HS-27A (cell line): ENCODE data around the gene DGCR8.
"Not testable (repeated sequence)": the region's sequence is repeated elsewhere in the genome, so short reads cannot be mapped to it uniquely, and the experiment has no call there.

Experiments used
- DNase-seq: peaks from one replicate; pipeline ENCODE4 v3.0.0-alpha.2; 2012; ENCODE audit warnings: low read depth, missing footprints

DGCR8 gene

DNA sequence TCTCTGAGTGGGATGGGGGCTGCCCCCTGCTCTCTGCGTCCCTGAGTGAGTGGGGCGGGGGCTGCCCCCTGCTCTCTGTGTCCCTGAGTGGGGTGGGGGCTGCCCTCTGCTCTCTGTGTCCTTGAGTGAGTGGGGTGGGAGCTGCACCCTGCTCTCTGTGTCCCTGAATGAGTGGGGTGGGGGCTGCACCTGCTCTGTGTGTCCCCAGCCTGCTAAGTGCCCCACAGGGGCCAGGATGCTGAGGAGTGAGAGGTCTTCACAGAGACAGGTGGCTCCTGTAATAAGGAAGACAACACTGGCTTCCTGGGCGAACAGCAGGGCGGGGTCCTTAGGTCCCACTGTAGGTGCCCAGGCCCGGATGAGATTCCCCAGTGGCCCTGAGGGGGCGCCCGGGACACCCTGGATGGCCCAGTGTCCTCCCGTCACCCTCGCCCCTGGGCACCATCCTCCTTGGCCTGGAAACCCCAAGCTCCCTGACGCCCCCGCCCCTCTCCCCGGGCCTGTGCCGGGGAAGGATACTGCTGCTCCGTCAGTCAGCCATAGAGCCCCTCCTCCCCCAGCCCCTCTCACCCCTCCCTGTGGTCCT lies 74.7 kb downstream of the DGCR8 start:
- no peak for DNase-seq

DNA sequence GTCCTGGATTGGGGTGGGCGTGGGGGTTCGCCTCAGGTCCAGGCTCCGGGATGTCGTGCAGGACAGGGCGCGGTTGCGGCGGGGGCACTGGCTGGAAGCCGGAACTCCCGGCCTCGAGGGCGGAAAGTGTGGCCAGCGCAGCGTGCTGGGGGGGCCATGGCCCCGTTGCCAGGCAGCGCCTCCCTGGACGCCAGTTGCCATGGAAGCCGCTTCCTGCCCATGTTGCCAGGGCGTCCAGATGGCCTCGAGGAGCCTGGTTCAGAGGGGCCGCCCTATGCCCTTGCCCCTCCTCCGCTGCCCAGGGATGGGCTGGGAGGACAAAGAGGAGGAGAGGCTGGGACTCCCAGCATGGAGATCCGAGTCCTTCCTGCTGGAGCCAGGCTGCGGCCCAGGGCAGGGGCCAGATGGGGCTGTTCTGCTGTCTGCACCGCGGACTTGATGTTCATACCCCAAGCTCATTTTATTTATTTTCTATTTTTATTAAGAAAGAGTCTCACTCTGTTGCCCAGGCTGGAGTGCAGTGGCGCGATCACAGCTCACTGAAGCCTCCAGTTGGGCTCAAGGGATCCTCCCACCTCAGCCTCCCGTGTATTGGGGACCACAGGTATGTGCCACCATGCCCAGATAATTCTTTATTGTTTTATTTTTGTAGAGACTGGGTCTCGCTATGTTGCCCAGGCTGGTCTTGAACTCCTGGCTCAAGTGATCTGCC lies 75.4 kb downstream of the DGCR8 start:
- DNase-seq: no peak

GRCh38 chr22:20156042-20156389 lies 76.0 kb downstream of the DGCR8 start:
- DNase-seq: no peak

- DNase-seq: peak; percentile 34
Measured at GRCh38 chr22:20156611-20157429, 76.8 kb downstream of the DGCR8 start.

DNA sequence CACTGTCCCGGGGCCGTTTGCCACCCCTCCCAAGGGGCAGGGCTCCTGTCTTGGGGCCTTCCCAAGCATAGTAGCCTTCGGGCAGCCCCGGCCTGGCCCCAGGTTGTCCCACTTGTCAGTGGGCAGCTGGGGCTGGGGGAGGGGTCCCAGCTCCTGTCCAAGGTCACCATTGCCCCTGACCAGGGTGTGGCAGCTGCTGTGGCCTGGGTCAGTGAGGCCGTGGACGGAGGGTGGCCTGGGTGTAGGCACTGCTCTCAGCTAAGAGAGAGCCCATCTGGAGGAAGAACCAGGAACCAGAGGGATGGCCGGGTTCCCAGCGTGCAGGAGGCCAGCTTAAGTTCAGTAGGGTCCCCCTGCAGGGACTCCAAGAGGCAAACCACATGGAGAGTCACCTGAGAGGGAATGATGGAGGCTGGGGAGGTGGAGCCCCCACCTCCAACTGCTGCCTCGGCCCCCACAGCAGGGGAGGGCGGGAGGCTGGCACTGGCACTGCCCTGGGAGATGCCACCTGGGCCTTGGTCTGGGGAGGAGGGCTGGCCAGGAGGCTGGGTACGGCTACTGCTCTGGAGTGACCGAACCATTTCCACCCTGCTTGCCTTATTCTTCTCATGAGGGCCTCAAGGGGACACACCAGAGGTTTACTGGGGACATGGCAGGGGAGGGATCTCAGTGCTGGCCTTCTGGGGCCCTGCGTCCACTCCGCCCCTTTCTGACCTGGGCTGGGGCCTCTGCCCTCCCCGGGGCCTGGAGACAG lies 77.6 kb downstream of the DGCR8 start:
- no peak for DNase-seq

DNA sequence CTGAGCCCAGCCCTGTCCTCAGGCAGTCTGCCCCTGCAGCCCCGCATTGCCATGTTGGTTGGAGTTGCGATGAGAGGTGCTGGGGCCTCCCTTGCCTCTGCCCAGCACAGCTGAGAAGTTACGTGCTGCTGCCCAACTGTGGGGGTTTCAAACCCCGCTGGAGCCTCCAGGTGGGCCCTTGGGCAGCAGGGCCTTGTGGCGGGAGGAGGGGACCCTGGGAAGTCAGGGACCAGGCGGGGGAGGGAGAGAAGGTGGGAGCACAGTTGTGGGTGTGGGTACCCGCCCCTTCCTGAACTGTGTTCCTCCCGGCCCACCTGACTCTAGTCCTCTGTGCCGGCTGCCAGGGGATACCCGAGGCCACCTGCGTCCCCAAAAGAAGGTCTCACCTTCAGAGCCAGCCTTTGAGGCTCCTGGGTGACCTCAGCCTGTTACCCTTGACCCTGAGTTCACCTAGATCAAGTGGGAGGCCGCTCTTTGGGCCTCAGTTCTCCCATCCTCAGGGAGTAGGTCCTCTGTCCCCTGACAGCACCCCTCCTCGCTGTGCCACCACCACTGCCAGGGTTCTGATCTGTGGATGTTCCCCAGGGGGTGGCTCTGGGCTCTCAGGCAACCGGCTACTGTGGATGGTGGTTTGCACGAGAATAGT lies 78.5 kb downstream of the DGCR8 start:
- no peak for DNase-seq

DNA sequence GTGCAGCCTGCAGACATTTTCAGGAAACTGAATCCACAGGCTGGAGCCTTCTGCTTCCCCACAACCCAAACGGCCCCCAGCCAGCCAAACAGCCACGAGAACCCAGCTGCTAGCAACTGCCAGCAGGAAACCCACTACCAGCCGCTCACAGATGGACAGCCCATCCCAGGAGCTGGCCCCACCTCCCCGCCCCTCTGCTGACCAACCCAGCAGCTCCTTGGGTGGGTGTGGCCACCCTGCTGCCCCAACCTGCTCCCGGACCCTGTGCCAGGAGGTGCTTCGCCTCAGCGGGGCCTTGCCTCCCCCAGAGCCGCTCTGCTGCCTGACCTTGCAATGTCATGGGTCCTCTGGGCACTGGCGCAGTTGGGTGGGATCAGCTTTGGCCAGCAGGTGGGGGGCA lies 79.0 kb downstream of the DGCR8 start:
- no peak for DNase-seq

DNA sequence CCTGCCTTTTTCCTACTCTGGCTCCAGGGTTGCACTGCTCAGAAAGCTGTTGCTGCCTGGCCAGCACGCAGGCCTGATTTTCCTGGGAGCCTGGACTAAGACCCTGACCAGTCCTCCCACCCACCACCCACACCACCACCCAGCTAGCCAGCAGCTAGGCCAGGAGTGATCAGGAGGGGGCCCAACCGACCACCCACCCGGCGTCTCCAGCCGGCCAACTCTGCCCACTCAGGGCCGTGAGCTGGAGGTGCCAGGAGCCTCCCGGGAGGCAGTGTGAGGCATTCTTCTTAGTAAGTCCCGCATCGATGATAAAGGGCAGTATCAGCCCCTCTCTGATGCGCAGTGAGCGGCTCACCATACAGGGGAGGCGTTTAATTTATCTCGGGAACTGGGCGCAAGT lies 79.5 kb downstream of the DGCR8 start:
- not testable (repeated sequence) for DNase-seq

DNA sequence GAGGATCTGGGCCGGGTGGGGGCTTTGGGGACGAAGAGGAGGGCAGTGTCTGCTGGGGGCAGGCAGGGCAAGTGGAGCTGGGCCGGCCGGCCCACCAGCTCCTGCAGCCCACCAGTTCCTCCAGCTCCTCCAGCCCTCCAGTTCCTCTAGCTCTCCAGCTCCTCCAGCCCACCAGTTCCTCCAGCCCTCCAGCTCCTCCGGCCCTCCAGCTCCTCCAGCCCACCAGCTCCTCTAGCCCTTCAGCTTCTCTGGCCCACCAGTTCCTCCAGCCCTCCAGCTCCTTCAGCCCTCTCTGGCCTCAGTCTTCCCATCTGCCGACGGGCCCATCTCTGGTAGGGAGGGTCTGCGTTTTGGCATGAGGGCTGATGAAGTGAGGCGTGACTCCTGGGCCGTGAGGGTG lies 80.0 kb downstream of the DGCR8 start:
- DNase-seq: no peak
